Mucosa of rectum (tissue), 2 donors: ENCODE measurements around the gene MGME1.

Experiments
- H3K27ac ChIP-seq, 2 donors: one replicate each; pipeline ENCODE4 v1.7.0; 2013; ENCODE audit warnings: inconsistent platforms in 2 of 2, low read depth in 2 of 2, low read length in 2 of 2
- H3K27me3 ChIP-seq, 2 donors: one replicate each; pipeline ENCODE4 v1.7.0; 2013; ENCODE audit warnings: low read length in 2 of 2; ENCODE audit not compliant: control insufficient read depth in 2 of 2, insufficient read depth in 2 of 2
- H3K36me3 ChIP-seq, 2 donors: one replicate each; pipeline ENCODE4 v1.7.0; 2013; ENCODE audit warnings: low read length in 2 of 2; ENCODE audit not compliant: control insufficient read depth in 2 of 2, insufficient read depth in 2 of 2
- H3K4me1 ChIP-seq, 2 donors: one replicate each; pipeline ENCODE4 v1.7.0; 2013; ENCODE audit warnings: low read length in 2 of 2, mild to moderate bottlenecking in 1 of 2; ENCODE audit not compliant: control insufficient read depth in 2 of 2, insufficient read depth in 2 of 2
- H3K4me3 ChIP-seq, 2 donors: one replicate each; pipeline ENCODE4 v1.7.0; 2013; ENCODE audit warnings: low read length in 2 of 2
- H3K9ac ChIP-seq, 2 donors: one replicate each; pipeline ENCODE4 v1.7.0; 2013; ENCODE audit warnings: low read length in 2 of 2, low read depth in 1 of 2, mild to moderate bottlenecking in 1 of 2
- H3K9me3 ChIP-seq, 2 donors: one replicate each; pipeline ENCODE4 v1.7.0; 2013; ENCODE audit warnings: low read length in 2 of 2; ENCODE audit not compliant: control insufficient read depth in 2 of 2
- donor health status: healthy.
- donor health status: Normal muscosa, but diverticular disease.

The MGME1 gene

GRCh38 chr20:17968366-17969277 is at the start of gene MGME1, which contains the start of gene SNX5:
Gene MGME1 (plus strand): TSS chr20:17969018. CDS start chr20:17969860, 842 bp downstream.
Gene SNX5 (minus strand): TSS chr20:17968794. CDS start chr20:17968425, 369 bp downstream.
- peak within 1 kb of the TSS; percentile 99 for H3K27ac ChIP-seq
- no peaks in the 10 kb centered on the region for H3K27me3 ChIP-seq
- peak within 1 kb of the TSS; percentile 95 for H3K9ac ChIP-seq
- H3K9me3 ChIP-seq, result no peaks in the 10 kb centered on the region
- H3K4me1 ChIP-seq, result peaks cover 38 to 53% of the 10 kb centered on the region in 2 donors
- peak within 1 kb of the TSS; percentile 90 to 100 for H3K4me3 ChIP-seq
- peaks cover 0 to 1% of the 10 kb centered on the region in 2 donors for H3K36me3 ChIP-seq

- Histone ChIP-seq H3K4me1 (peaks cover 0 to 20% of the 10 kb centered on the region in 2 donors), H3K36me3 (no peaks in the 10 kb centered on the region), H3K27ac (no peak overlapping the region), H3K9ac (no peak overlapping the region), H3K4me3 (no peak overlapping the region), H3K9me3 (no peaks in the 10 kb centered on the region), H3K27me3 (no peaks in the 10 kb centered on the region)
Observed at GRCh38 chr20:17919149-17919548, 49.7 kb upstream of the MGME1 start.

- Histone ChIP-seq H3K9me3 (no peaks in the 10 kb centered on the region), H3K4me3 (no peak overlapping the region), H3K36me3 (no peaks in the 10 kb centered on the region), H3K4me1 (peaks cover 18 to 42% of the 10 kb centered on the region in 2 donors), H3K27ac (peak overlapping the region in 1 of 2 donors; percentile 52), H3K27me3 (no peaks in the 10 kb centered on the region), H3K9ac (no peak overlapping the region)
Observed at GRCh38 chr20:17921774-17922173, 47.0 kb upstream of the MGME1 start.

GRCh38 chr20:17925141-17925939 is 43.5 kb upstream of the MGME1 start:
- Histone ChIP-seq H3K36me3 (no peaks in the 10 kb centered on the region), H3K9ac (peak overlapping the region; percentile 47 to 48), H3K4me1 (peaks cover 42 to 74% of the 10 kb centered on the region in 2 donors), H3K27me3 (no peaks in the 10 kb centered on the region), H3K27ac (peak overlapping the region; percentile 86 to 95), H3K4me3 (peak overlapping the region; percentile 34 to 37), H3K9me3 (no peaks in the 10 kb centered on the region)

GRCh38 chr20:17925940-17926300 is 42.9 kb upstream of the MGME1 start:
- Histone ChIP-seq H3K9me3 (no peaks in the 10 kb centered on the region), H3K36me3 (no peaks in the 10 kb centered on the region), H3K4me1 (peaks cover 42 to 74% of the 10 kb centered on the region in 2 donors), H3K9ac (peak overlapping the region in 1 of 2 donors; percentile 48), H3K27ac (peak overlapping the region; percentile 86 to 95), H3K4me3 (no peak overlapping the region), H3K27me3 (no peaks in the 10 kb centered on the region)

- Histone ChIP-seq H3K4me1 (peaks cover 42 to 63% of the 10 kb centered on the region in 2 donors), H3K36me3 (no peaks in the 10 kb centered on the region), H3K9me3 (no peaks in the 10 kb centered on the region), H3K27me3 (no peaks in the 10 kb centered on the region), H3K4me3 (no peak overlapping the region), H3K9ac (peak overlapping the region; percentile 54 to 70), H3K27ac (peak overlapping the region; percentile 86 to 95)
Observed at GRCh38 chr20:17928211-17928611, 40.6 kb upstream of the MGME1 start.

- Histone ChIP-seq H3K9me3 (no peaks in the 10 kb centered on the region), H3K4me3 (no peak overlapping the region), H3K9ac (peak overlapping the region; percentile 52 to 70), H3K27ac (peak overlapping the region; percentile 86 to 95), H3K36me3 (no peaks in the 10 kb centered on the region), H3K27me3 (no peaks in the 10 kb centered on the region), H3K4me1 (peaks cover 42 to 58% of the 10 kb centered on the region in 2 donors)
Observed at GRCh38 chr20:17928633-17929311, 40.0 kb upstream of the MGME1 start.

GRCh38 chr20:17931513-17931912 is 37.3 kb upstream of the MGME1 start:
- H3K9ac ChIP-seq, result no peak overlapping the region
- no peaks in the 10 kb centered on the region for H3K9me3 ChIP-seq
- no peak overlapping the region for H3K4me3 ChIP-seq
- H3K36me3 ChIP-seq, result no peaks in the 10 kb centered on the region
- H3K27me3 ChIP-seq, result no peaks in the 10 kb centered on the region
- H3K27ac ChIP-seq, result no peak overlapping the region
- H3K4me1 ChIP-seq, result peaks cover 30 to 38% of the 10 kb centered on the region in 2 donors

- H3K4me1 ChIP-seq, result peaks cover 27 to 36% of the 10 kb centered on the region in 2 donors
- H3K4me3 ChIP-seq, result no peak overlapping the region
- H3K36me3 ChIP-seq, result no peaks in the 10 kb centered on the region
- no peaks in the 10 kb centered on the region for H3K9me3 ChIP-seq
- H3K27ac ChIP-seq, result no peak overlapping the region
- no peaks in the 10 kb centered on the region for H3K27me3 ChIP-seq
- H3K9ac ChIP-seq, result no peak overlapping the region
Observed at GRCh38 chr20:17932396-17932795, 36.4 kb upstream of the MGME1 start.
